GM21528 (cell line): ENCODE measurements around the gene NFIC.

Experiments used
- ATAC-seq: cut with Tn5 transposase; IDR thresholded peaks from one replicate; pipeline ENCODE4 v1.9.1; 2021; ENCODE audit warnings: mild to moderate bottlenecking, moderate library complexity; ENCODE audit not compliant: unreplicated experiment, low FRiP score

The NFIC gene

DNA sequence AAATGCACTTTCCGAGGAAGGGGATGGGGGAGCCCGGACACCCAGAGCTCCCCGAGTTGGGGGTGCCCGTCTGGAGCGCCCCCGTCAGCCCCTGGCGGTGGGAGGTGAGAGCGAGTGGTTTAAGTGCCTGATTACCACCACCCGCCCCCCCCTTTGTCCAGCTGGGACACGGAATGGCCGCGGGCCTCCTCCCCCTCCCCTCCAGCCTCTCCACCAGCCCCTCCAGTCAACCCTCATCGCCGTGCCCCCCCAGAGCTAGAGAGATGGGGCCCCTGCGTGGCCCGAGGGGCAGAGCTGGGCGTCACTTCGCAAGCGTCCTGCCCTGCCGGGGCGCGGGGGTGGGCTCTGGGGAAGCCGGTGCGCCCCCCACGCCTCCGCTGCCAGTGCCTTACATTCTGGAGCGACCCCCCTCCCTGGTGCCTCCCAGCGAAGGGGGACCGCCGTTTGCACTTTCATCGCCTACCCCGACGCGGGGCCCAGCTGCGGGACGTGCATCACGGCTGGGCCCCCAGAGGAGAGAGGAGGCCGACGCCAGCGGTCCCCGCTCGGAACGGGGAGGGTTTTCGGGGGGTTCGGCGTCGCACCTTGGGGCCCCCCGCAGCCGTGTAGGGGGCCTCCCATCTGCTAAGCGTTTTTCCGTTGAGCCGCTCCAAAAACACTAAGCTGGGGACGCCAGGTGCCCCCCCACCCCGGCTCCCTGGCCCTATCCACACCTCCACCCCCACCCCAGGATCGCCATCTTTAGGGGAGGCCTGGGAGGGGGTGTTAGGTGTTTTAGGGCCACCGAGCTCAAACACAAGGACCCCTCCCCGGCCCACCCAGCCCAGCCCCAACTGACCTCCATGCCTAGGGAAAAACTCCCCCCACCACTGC, 97.6 kb downstream of the NFIC start:
- ATAC-seq = no peak

DNA sequence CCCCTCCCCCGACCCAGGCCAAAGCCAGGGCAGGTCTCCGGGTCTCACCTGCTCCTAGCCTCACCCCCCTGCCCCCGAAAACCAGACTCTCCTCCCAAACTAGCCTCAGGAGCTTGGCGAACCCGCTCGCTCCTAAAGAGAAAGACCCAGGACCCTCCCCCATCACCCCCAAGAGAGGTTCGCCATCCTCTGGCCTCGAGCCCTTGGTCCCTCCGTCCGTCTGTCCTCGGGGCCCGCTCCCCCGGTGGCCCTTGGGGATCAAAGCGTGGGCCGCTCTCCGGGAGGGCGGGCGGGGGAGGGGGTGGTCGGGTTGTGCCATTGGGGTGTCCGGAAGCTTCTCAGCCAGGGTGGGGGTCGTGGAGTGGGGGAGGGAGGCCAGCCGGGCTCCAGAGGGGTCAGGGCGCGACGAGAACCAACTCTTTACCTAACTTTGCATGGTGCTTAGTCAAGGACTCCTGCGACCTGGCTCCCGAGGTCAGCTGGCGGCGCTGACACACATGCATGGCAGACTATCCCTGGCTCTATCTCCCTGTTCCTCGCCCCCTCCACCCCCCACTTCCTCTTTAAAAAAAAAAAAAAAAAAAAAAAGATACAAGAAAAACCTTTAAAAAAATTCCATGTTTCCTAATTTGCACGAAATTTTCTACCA, 98.3 kb downstream of the NFIC start:
- ATAC-seq = no peak

DNA sequence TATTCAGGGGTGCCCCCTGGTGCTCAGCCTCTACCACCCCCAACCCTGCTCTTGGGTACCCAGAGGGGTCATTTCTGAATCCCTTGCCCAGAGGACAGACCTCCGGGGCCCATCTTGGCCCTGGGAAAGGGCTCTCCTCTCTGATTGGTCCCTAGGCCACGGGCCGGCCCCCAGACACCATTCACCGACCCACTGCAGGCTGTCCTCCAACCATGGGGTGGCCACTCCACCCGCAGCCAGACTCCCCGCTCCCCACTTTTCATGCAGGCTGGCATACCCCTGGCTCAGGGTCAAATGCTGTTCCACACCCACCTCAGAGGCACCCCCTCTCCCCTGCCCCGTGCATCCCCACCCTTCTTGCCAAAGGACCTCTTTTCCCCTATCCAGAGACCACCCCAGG, 99.2 kb downstream of the NFIC start:
- ATAC-seq = no peak

DNA sequence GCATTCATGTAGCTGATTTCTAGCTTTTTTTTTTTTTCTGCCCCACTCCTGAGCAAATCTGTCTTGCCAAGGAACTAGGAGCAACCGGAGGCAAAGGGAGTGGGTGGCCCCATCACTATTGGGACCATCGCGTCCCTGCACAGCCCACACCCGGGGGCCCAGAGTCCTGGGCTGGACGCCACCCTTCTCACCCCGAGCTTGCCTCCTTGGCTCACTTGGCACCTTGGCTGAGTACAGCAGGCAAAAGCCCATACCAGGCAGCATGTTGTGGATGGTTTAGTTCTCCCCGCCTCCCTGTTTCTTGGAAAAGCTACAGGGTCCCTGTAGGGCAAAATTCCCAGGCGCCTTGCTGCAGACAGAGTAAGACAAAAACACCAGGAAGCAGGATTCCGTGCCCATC, 100.3 kb downstream of the NFIC start:
- ATAC-seq = no peak

DNA sequence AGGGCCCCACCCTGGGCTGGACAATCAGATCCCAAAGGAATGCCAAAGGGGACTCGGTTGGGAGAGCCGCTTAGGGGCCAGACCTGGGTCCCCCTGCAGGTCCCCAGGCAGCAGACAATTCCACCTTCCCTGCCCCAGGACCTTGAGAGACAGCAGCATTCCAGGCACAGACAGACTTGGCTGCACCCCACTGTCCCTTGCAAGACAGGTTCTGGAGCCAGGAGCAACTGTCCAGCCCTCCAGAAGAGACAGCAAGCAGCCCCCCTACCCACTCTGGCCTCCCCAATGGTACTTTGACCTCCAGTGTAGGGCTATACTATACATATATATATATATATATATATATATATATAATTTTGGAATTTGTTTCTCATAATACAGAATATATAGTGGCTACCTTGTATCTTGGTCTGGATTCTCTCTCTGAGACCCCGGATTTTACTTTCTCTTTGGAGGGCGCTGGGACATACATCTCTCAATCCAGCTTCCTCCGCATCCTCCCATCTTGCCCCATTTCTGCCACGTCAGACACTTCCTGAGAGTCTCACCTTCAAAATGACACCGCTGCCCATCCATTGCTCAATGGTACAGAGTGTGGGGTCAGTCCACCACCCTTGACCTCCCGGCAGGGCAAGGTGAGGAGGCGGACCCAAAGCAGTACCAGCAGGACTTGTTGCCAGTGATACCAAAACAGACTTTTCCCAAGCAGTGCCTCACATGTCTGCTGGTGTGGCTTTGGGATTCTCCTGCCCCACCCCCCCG, 101.2 kb downstream of the NFIC start:
- ATAC-seq = no peak

DNA sequence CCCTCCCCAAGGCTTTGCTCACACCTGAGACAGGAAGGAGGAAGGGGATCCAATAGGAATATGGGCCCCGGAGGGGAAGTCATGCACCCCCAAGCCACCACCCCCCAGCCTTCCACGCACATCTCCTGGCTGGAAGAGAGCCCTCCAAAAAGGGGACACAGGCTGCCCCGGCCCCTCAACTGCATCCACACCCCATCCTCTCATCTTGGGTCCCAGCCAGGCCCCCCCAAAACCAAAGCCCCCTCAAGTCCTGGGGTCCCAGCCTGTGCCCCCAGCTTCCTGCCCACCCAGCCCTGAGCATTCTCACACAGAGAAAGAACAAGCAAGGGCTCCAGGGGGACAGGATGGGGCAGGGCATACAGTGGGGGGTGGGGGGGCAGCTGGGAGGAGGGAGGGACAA, 101.8 kb downstream of the NFIC start:
- ATAC-seq = no peak

DNA sequence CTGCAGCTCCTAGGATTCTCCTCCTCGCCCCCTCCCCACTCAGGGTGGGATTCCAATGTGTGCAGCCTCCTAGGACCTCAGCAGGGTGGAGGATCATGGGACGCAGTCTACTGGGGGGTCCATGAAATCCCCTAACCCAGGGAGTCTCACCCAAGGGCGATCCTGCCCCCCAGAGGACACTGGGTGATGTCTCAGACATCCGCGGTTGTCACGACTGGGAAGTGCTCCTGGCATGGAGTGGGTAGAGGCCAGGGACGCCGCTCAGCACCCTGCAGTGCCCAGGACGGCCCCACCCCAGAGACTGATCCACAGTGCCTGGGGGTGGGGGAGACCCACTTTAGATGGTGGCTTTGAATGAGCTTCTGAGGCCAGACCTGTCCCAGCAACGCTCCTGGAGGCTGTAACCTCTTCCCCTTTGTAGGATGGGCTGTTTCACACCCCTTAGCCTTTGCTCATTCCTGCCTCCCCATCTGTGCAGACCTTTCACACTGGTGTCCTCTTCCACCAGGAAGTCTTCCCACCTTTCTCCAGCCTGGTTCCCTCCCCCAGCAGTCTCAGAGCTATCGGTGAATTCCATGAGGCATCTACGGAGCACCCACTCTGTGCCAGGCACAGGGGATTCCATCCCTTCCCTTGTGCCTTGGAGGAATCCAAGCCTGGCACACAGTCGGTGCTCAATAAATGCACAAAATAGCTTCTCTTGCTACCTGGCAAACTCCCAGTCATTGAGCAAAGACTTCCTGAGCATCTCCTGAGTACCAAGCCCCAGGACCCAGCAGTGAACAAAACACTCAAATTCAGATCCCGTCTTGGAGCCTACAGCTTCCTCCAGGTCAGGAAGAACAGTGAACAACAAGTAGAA, 103.5 kb downstream of the NFIC start:
- ATAC-seq = no peak

DNA sequence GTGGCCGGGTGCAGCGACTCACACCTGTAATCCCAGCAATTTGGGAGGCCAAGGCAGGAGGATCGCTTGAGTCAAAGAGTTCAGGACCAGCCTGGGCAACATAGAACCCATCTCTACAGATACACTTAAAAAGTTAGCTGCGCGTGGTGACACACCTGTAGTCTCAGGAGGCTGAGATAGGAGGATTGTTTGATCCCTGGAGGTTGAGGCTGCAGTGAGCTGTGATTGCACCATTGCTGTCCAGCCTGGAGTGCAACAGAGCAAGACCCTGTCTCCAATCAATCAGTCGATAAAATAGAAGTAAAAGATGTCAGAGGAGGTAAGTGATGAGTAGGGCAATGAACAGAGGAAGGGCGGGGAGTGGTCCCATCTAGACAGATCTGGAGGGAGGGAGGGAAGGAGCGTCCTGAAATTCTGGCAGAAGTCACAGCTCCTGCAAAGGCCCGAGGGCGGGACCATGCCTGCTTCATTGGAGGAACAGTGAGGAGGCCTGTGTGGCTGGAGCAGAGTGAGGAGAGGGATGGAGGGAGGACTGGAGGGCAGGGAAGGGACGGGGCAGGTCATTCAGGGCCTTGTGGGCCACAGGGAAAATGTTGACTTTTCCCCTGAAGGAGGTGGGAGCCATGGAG, 104.2 kb downstream of the NFIC start:
- ATAC-seq = no peak

DNA sequence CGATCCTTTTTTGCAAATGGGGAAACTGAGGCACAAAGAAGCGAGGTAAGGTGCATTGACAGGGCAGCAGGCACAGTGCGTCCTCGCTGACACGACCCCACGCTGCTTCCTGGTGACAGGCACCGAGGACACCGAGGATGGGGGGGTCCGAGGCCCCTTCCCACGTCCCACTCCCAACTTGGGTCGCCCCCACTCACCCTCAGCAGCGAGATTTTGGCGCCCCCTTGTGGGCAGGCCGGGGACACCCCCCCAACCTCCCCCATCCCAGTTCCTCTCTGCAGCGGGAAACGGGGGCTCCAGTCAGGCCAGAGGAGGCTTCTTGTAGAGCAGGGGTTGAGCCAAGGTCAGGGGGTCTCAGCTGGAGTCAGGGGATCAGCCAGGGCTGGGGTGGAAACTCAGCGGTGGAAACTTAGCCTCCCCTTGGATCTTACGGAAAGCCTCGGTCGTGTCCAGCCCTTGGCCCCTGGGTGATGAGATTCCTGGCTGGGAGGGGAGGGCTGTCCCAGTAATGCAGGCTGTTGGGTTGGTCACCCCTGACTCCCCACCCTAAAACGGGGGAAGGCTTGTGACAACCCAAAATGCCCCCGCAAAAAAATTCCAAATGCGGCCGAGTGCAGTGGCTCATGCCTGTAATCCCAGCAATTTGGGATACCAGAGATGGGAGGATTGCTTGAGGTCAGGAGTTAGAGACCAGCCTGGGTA, 105.7 kb downstream of the NFIC start:
- no peak for ATAC-seq

DNA sequence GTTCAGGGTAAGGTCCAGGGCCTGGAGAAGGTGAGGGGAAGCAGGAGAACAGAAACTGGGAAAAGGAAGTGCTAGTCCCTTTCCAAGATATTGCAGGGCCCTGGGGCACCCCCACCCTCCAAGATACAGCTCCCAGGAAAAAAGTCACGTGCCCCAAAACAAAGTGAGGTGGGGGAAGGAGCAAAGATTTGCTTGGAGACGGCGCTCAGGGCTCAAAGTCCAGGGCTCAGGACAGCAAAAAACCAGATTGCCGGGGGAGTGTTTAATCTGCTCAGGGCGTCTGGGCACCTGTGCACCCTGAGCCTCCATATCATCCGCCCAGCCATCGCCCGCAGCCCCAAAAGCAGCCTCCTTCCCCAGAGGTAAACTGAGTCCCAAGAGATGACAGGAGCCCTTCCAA, 107.6 kb downstream of the NFIC start:
- ATAC-seq = no peak

DNA sequence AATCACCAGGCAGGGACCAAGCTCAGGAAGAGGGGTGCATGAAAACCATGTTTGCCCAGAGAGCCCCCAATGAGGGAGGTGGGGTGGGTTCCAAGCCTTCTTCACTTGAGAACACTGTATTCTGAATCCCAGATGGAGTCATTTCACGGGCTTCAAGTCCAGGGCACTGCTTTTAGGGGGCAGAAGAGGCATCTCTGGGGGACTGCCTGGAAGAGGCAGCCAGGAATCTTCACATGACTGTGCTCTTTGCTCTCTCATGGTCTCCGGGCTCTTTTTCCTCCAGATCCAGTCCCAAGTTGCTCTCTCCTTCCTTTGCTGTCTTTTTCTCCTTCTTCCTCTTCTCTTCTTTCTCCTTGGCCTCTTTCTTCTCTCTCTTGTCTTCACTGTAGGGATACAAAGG, 108.2 kb downstream of the NFIC start:
- no peak for ATAC-seq

DNA sequence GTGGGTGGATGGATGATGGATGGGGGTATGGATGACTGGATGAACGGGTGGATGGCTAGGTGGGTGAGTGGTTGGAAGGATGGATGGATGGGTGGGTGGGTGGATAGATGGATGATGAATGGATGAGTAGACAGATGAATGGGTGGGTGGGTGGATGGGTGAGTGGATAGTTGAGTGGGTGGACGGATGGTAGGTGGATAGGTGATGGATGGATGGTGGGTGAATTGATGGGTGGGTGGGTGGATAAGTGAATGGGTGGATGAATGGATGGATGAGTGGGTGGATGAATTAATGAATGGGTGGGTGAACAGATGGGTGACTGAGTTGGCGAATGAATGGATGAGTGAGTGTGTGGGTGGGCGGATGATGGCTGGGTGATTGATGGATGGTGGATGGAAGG, 109.1 kb downstream of the NFIC start:
- ATAC-seq = no peak

DNA sequence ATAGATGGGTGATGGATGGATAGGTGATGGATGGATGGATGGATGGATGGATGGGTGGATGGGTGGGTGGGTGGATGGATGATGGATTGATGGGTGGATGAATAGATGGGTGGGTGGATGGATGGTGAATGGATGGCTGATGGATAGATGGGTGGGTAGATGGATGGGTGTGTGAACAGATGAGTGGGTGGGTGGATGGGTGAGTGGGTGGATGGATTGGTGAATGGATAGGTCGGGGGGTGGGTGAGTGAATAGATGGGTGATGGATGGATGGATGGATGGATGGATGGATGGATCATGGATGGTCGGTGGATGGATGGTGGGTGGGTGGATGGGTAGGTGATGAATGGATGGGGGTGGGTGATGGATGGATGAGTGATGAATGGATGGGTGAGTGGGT, 110.4 kb downstream of the NFIC start:
- ATAC-seq = no peak

DNA sequence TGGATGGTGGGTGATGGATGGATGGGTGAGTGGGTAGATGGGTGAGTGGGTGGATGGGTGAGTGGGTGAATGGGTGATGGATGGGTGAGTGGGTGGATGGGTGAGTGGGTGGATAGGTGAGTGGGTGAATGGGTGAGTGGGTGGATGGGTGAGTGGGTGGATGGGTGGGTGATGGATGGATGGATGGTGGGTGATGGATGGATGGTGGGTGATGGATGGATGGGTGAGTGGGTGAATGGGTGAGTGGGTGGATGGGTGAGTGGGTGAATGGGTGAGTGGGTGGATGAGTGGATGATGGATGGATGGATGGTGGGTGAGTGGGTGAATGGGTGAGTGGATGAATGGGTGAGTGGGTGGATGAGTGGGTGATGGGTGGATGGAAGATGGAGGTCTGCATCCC, 111.1 kb downstream of the NFIC start:
- no peak for ATAC-seq

DNA sequence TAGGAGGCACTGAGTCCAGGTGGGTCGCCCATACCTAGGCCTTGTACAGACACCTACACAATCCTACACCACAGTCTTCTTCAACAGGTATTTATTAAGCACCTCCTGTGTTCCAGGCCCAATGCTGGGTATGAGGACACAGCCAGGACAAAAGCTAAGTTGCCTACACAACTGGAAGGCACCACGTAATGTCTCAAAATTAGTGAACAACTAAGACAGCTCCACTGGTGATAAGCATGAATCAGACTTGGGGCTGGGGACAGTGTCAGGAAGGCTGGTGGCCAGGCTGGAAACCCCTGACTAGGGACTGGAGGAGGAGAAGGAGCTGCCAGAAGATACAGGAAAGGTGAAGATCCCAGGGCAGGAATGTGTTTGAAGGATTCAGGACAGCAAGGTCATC, 111.6 kb downstream of the NFIC start:
- no peak for ATAC-seq

DNA sequence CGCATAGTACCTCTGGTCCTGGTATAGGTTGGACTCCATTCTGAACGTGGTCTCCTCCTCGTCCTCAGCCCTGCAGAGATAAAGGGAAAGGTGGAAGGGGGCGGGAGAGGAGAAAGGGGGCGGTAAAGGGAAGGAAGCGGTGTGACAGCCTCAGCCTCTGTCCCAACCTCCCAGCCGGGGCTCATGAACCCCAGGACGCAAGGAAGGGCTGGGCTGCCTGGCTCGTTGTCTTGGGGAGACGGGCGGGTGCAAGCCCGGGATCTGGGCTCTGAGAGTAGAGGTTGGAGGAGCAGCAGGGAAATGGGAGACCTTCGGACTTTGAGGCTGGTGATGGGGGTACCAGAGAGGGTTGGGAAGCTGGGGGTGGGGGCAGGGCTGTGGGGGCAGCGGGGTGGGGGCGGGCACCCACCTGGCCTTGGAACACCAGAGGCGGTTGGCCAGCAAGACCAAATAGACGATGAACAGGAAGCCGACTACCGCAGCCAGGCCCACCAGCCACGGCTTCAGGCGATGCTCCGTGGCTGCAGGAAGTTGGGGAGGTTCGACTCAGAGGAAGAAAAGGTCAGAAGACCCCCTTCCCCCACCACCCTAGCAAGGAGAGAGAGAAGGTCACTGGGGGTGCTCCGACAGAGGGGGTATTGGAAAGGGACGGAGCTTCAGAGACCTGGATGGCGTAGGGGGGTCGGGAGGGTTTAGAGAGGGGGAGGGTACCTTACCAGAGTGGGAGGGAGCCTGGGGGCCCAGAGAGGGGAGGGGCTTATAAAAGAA, 112.2 kb downstream of the NFIC start:
- ATAC-seq = no peak

DNA sequence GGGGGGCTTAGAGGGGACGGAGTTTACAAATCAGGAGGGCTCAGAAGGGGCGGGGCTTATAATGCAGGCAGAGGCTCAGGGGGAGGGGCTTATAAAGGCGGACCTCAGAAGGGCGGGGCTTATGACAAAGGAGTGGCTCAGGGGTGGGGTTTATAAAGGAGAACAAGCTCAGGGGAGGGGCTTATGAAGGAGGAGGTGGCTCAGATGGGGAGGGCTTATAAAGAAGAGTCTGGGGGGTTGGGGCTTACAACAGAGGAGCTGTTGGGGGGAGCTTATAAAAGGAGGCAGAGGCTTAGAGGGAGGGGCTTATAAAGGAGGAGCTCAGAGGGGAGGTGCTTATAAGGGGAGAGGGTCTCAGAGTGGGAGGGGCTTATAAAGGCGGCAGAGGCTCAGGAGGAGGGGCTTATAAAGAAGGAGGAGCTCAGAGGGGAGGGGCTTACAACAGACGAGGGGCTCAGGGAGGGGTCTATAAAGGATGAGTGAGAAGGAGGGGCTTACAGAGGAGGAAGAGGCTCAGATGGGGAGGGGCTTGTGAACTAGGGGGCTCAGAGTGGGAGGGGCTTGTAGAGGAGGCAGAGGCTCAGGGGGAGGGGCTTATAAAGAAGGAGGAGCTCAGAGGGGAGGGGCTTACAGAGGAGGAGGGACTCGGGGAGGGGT, 112.9 kb downstream of the NFIC start:
- ATAC-seq = no peak

DNA sequence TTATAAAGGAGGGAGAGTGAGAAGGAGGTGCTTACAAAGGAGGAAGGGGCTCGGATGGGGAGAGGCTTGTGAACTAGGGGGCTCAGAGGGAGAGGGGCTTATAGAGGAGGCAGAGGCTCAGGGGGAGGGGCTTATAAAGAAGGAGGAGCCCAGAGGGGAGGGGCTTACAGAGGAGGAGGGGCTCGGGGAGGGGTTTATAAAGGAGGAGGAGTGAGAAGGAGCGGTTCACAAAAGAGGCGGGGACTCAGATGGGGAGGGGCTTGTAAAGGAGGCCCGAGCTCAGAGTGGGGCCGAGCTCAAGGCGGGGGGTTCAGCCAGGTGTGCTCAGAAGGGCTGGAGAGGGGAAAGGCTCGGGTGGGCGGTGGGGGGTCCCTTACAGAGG, 113.4 kb downstream of the NFIC start:
- ATAC-seq = no peak
